ENCODE measurements around the gene ADAMTS17.

GRCh38 chr15:100140527-100141308 is 201.1 kb downstream of the ADAMTS17 start:
- TF ChIP-seq CTCF (IDR thresholded peaks at IDR 0.05) (no peak), POLR2A (IDR thresholded peaks at IDR 0.05) (no peak)

Measured in testis (tissue), 2 donors.